PC-3 (cell line): ENCODE results near the gene OSBPL2. TPM values are rescaled to one million over a fixed set of nuclear protein-coding genes. Genes with fewer than 3 reads are reported as not detected.

Experiments
- ATAC-seq: fragments of 200-7000 bp; cut with Tn5 transposase; 2 replicates; pipeline ENCODE4 v1.9.1; 2020; ENCODE audit warnings: mild to moderate bottlenecking, moderate library complexity
- BruUV-seq: library from RNA; stranded (reverse); fragments of 400-500 nt; replicated peaks from 2 replicates; lab custom pipeline; 2021; lab: Mats Ljungman, UMichigan
- CTCF ChIA-PET: fragments of 300-600 bp; sonication (Branson Sonifier 250); formaldehyde crosslinking; loops from one replicate; lab custom pipeline; 2022; ENCODE audit warnings: antibody characterized with exemption; lab: Charles Lee
- POLR2A ChIA-PET: fragments of 300-600 bp; sonication (Branson Sonifier 250); formaldehyde crosslinking; loops from one replicate; lab custom pipeline; 2022; ENCODE audit warnings: antibody characterized with exemption; ENCODE audit not compliant: unreplicated experiment; lab: Charles Lee
- DNase-seq: peaks from one replicate; pipeline ENCODE4 v3.0.0-alpha.2; 2015
- H2AFZ ChIP-seq: fragments of 300-600 bp; sonication (generic); 2 replicates; pipeline ENCODE4 v1.6.0; 2016; ENCODE audit warnings: antibody characterized with exemption, low read length
- H3F3A ChIP-seq: fragments of 300-600 bp; sonication (generic); one replicate; pipeline ENCODE4 v1.6.0; 2017; ENCODE audit warnings: antibody characterized with exemption, low read length, control low read depth, mild to moderate bottlenecking; ENCODE audit not compliant: unreplicated experiment
- H3K27ac ChIP-seq: fragments of 300-600 bp; sonication (generic); 2 replicates; pipeline ENCODE4 v1.5.1; 2016; ENCODE audit warnings: mild to moderate bottlenecking, low read length
- H3K27me3 ChIP-seq: fragments of 300-600 bp; sonication (generic); 2 replicates; pipeline ENCODE4 v1.6.1; 2016; ENCODE audit warnings: low read length, mixed read lengths
- H3K36me3 ChIP-seq: fragments of 300-600 bp; sonication (generic); 2 replicates; pipeline ENCODE4 v1.6.1; 2016; ENCODE audit warnings: low read depth, mixed run types, low read length, mixed read lengths
- H3K4me1 ChIP-seq: fragments of 300-600 bp; sonication (generic); 2 replicates; pipeline ENCODE4 v1.5.1; 2016; ENCODE audit warnings: low read length; ENCODE audit not compliant: insufficient read depth
- H3K4me2 ChIP-seq: fragments of 300-600 bp; sonication (generic); 2 replicates; pipeline ENCODE4 v1.6.0; 2016; ENCODE audit warnings: low read length
- H3K4me3 ChIP-seq: fragments of 300-600 bp; sonication (generic); 2 replicates; pipeline ENCODE4 v1.5.1; 2016; ENCODE audit warnings: mild to moderate bottlenecking, low read length, mixed read lengths
- H3K79me2 ChIP-seq: fragments of 300-600 bp; sonication (generic); 2 replicates; pipeline ENCODE4 v1.6.1; 2017; ENCODE audit warnings: low read length, mixed read lengths
- H3K9ac ChIP-seq: fragments of 300-600 bp; sonication (generic); 2 replicates; pipeline ENCODE4 v1.6.0; 2016; ENCODE audit warnings: mild to moderate bottlenecking, low read length
- H3K9me2 ChIP-seq: fragments of 300-600 bp; sonication (generic); replicated peaks from 2 replicates; pipeline ENCODE4 v1.6.1; 2016; ENCODE audit warnings: mixed run types, low read length, mixed read lengths
- H3K9me3 ChIP-seq: fragments of 300-600 bp; sonication (generic); 2 replicates; pipeline ENCODE4 v1.6.1; 2016; ENCODE audit warnings: low read length, mixed read lengths
- H4K20me1 ChIP-seq: fragments of 300-600 bp; sonication (generic); 2 replicates; pipeline ENCODE4 v1.6.1; 2016; ENCODE audit warnings: low read length, mixed read lengths
- CTCF ChIP-seq: fragments of 300-600 bp; sonication (generic); conservative IDR thresholded peaks from 2 replicates; pipeline ENCODE4 v1.5.1; 2017; ENCODE audit warnings: antibody characterized with exemption, low read depth, mild to moderate bottlenecking, low read length
- EZH2 ChIP-seq: fragments of 300-600 bp; sonication (generic); IDR thresholded peaks from one replicate; pipeline ENCODE4 v1.6.1; 2017; ENCODE audit warnings: antibody characterized with exemption, mild to moderate bottlenecking, low read length; ENCODE audit not compliant: unreplicated experiment
- EZH2phosphoT487 ChIP-seq: fragments of 300-600 bp; sonication (generic); IDR thresholded peaks from 2 replicates; pipeline ENCODE4 v1.6.1; 2018; ENCODE audit warnings: mild to moderate bottlenecking, antibody characterized with exemption, low read length, borderline replicate concordance
- intact Hi-C: fragments of 100-400 bp; cut with micrococcal nuclease; formaldehyde crosslinking; loops from 2 replicates; pipeline ENCODE4 v1.9.0; 2023
- total RNA-seq: library from RNA; depleted of rRNA; stranded (reverse); fragments of >200 nt; gene quantifications from 2 replicates; pipeline ENCODE4 v1.2.3, GENCODE V29; 2014

Gene OSBPL2
- total RNA-seq, 1 experiment from 2014 or later = 39.7 TPM

GRCh38 chr20:62280303-62280702 is 42.0 kb downstream of the OSBPL2 start:
- DNase-seq = no peak
- no peak for TF ChIP-seq CTCF
- TF ChIP-seq EZH2phosphoT487 = no peak
- no peak for TF ChIP-seq EZH2
- H3K9me2 ChIP-seq = no peaks in the 10 kb centered on the region
- no peak overlapping the region for H3K4me3 ChIP-seq
- H3K4me1 ChIP-seq = no peaks in the 10 kb centered on the region
- intact Hi-C loops = no loop called here
- H3K79me2 ChIP-seq = no peaks in the 10 kb centered on the region
- no peak overlapping the region for H3K9ac ChIP-seq
- no peak for ATAC-seq
- no TSS peak for BruUV-seq
- H3K27me3 ChIP-seq = no peaks in the 10 kb centered on the region
- no peak overlapping the region for H2AFZ ChIP-seq
- ChIA-PET POLR2A (no interaction called here), CTCF (no interaction called here)
- no peaks in the 10 kb centered on the region for H3F3A ChIP-seq
- H3K4me2 ChIP-seq = no peak overlapping the region
- H4K20me1 ChIP-seq = no peaks in the 10 kb centered on the region
- peaks cover 29% of the 10 kb centered on the region; the same call in 1 of the 2 replicates for H3K36me3 ChIP-seq
- H3K27ac ChIP-seq = no peak overlapping the region
- H3K9me3 ChIP-seq = no peaks in the 10 kb centered on the region

- no peaks in the 10 kb centered on the region for H3F3A ChIP-seq
- no peaks in the 10 kb centered on the region for H3K27me3 ChIP-seq
- H3K27ac ChIP-seq = no peak overlapping the region
- TF ChIP-seq CTCF (no peak), EZH2phosphoT487 (no peak), EZH2 (no peak)
- H3K9me3 ChIP-seq = no peaks in the 10 kb centered on the region
- no peaks in the 10 kb centered on the region for H4K20me1 ChIP-seq
- H3K9ac ChIP-seq = no peak overlapping the region
- ATAC-seq = no peak
- H3K36me3 ChIP-seq = peaks cover 29% of the 10 kb centered on the region; the same call in 1 of the 2 replicates
- POLR2A ChIA-PET = no interaction called here
- BruUV-seq = no TSS peak
- H3K4me3 ChIP-seq = no peak overlapping the region
- CTCF ChIA-PET = no interaction called here
- no peaks in the 10 kb centered on the region for H3K9me2 ChIP-seq
- H2AFZ ChIP-seq = no peak overlapping the region
- no peak for DNase-seq
- no peak overlapping the region for H3K4me2 ChIP-seq
- H3K79me2 ChIP-seq = no peaks in the 10 kb centered on the region
- intact Hi-C loops = no loop called here
- H3K4me1 ChIP-seq = no peaks in the 10 kb centered on the region
Observed at GRCh38 chr20:62281161-62281933, 43.0 kb downstream of the OSBPL2 start.

- no TSS peak for BruUV-seq
- no peak overlapping the region for H2AFZ ChIP-seq
- no peak overlapping the region for H3K4me3 ChIP-seq
- no peaks in the 10 kb centered on the region for H3K9me3 ChIP-seq
- ATAC-seq (no peak), DNase-seq (no peak)
- no peak overlapping the region for H3K4me2 ChIP-seq
- H3K9me2 ChIP-seq = no peaks in the 10 kb centered on the region
- H4K20me1 ChIP-seq = no peaks in the 10 kb centered on the region
- no peaks in the 10 kb centered on the region for H3K4me1 ChIP-seq
- intact Hi-C loops = no loop called here
- H3K79me2 ChIP-seq = no peaks in the 10 kb centered on the region
- H3F3A ChIP-seq = no peaks in the 10 kb centered on the region
- no peak overlapping the region for H3K27ac ChIP-seq
- TF ChIP-seq EZH2 (no peak), EZH2phosphoT487 (no peak), CTCF (no peak)
- peaks cover 29% of the 10 kb centered on the region; the same call in 1 of the 2 replicates for H3K36me3 ChIP-seq
- CTCF ChIA-PET = no interaction called here
- H3K27me3 ChIP-seq = no peaks in the 10 kb centered on the region
- H3K9ac ChIP-seq = no peak overlapping the region
- POLR2A ChIA-PET = no interaction called here
Observed at GRCh38 chr20:62282103-62282502, 43.8 kb downstream of the OSBPL2 start.
